Measurements from ENCODE around the gene EMC1. TPM values are rescaled to one million over a fixed set of nuclear protein-coding genes. Genes with fewer than 3 reads are reported as not detected.

The EMC1 gene
- total RNA-seq, 1 donor from 2014 or later = 27.6 TPM

DNA sequence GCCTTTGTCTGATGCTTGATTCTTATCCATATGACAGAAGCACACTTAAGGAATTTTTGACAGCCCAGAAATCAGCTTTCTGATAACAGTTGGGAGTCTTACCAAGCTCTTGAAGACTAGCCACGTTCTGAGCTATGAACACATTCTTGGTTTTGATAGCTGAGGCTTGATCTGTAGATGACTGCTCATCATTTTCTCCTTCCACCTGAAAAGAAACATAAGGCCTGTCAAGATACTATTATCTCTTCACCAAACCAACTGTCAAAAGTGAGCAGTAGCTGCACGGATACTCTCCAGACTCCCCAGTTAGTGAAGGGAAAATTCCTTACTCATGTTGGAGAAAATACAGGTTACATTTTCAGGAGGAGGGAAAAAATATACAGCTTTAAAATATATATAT, 53.5 kb downstream of the EMC1 start:
- no peaks in the 10 kb centered on the region for H3K27me3 ChIP-seq (ENCODE audit: low read depth)
- no peaks in the 10 kb centered on the region for H3K9me3 ChIP-seq (replicated peaks)
- TF ChIP-seq, protein P1, sequence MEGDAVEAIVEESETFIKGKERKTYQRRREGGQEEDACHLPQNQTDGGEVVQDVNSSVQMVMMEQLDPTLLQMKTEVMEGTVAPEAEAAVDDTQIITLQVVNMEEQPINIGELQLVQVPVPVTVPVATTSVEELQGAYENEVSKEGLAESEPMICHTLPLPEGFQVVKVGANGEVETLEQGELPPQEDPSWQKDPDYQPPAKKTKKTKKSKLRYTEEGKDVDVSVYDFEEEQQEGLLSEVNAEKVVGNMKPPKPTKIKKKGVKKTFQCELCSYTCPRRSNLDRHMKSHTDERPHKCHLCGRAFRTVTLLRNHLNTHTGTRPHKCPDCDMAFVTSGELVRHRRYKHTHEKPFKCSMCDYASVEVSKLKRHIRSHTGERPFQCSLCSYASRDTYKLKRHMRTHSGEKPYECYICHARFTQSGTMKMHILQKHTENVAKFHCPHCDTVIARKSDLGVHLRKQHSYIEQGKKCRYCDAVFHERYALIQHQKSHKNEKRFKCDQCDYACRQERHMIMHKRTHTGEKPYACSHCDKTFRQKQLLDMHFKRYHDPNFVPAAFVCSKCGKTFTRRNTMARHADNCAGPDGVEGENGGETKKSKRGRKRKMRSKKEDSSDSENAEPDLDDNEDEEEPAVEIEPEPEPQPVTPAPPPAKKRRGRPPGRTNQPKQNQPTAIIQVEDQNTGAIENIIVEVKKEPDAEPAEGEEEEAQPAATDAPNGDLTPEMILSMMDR (IDR thresholded peaks at IDR 0.05; ENCODE audit: borderline replicate concordance) = no peak
- DNase-seq = no peak
- H3K4me1 ChIP-seq = peaks cover 68% of the 10 kb centered on the region
- no peak overlapping the region for H3K27ac ChIP-seq (replicated peaks)
- H3K36me3 ChIP-seq = peaks cover 71% of the 10 kb centered on the region
- H3K4me3 ChIP-seq = no peak overlapping the region
- intact Hi-C loops (cut with micrococcal nuclease) = no loop called here

DNA sequence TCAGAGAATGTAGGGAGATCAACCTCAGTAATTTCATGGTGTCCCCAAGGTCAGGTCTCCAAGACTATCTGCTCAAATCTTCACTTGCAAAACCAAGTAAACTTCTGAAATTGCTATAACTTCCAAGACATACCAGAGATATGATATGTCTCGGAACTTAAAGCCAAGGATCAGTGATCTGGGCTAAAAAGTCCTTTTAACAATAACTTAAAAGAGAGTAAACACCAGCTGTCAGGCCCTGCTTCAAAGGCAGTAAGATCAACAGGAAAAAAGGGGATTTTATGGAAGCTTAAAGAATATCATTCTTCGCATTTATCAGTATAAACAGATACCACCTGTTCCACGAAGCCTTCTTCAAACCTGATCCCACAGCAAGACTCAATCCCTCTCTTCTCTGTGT, 55.0 kb downstream of the EMC1 start:
- Histone ChIP-seq H3K9me3 (replicated peaks) (no peaks in the 10 kb centered on the region), H3K4me1 (peaks cover 53% of the 10 kb centered on the region), H3K27ac (replicated peaks) (peak overlapping the region; percentile 51), H3K4me3 (no peak overlapping the region), H3K36me3 (peaks cover 84% of the 10 kb centered on the region), H3K27me3 (ENCODE audit: low read depth) (no peaks in the 10 kb centered on the region)
- TF ChIP-seq, protein P1 (IDR thresholded peaks at IDR 0.05; ENCODE audit: borderline replicate concordance) = no peak
- no peak for DNase-seq
- intact Hi-C loops (cut with micrococcal nuclease) = no loop called here

DNA sequence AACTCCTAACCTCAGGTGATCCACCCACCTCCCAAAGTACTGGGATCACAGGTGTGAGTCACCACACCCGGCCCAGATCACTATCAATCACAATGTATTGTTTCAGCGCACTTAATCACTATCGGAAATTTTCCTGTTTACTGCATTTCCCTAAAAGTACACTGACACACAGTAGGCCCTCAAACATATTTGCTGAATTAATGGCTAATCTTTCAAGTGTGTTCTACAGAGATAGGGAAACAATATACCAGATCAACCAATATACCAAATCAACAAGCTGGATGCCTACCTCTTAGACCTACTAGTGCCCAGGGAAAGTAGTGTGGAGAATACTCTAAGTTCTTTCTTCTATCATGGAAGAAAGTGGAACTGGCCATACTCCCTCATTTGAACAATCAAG, 58.3 kb downstream of the EMC1 start:
- H3K36me3 ChIP-seq = peaks cover 86% of the 10 kb centered on the region
- intact Hi-C loops (cut with micrococcal nuclease) = no loop called here
- H3K27ac ChIP-seq (replicated peaks) = no peak overlapping the region
- H3K4me1 ChIP-seq = peaks cover 27% of the 10 kb centered on the region
- H3K27me3 ChIP-seq (ENCODE audit: low read depth) = no peaks in the 10 kb centered on the region
- TF ChIP-seq, protein P1 (IDR thresholded peaks at IDR 0.05; ENCODE audit: borderline replicate concordance) = no peak
- H3K4me3 ChIP-seq = no peak overlapping the region
- H3K9me3 ChIP-seq (replicated peaks) = no peaks in the 10 kb centered on the region
- no peak for DNase-seq

DNA sequence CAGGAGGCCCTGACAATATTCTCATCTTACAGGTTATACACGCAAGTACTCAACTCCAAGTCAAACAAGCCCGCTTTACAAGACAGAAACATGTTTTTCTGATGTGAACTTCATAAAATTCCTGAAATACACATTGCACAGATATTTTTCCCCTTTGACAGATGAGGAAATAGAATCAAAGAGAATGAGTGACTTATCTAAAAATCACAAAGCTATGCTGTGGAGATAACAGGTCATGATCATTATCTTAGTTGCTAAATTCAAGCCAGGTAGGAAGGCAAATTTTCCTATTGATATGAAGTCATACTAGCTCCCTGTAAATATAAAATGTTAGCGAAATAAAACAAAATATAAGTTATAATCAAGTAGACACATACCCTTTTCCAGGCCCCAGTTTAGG, 59.5 kb downstream of the EMC1 start:
- H3K4me3 ChIP-seq = no peak overlapping the region
- intact Hi-C loops (cut with micrococcal nuclease) = no loop called here
- TF ChIP-seq, protein P1 (IDR thresholded peaks at IDR 0.05; ENCODE audit: borderline replicate concordance) = no peak
- peaks cover 84% of the 10 kb centered on the region for H3K36me3 ChIP-seq
- no peak for DNase-seq
- no peak overlapping the region for H3K27ac ChIP-seq (replicated peaks)
- H3K27me3 ChIP-seq (ENCODE audit: low read depth) = no peaks in the 10 kb centered on the region
- H3K9me3 ChIP-seq (replicated peaks) = no peaks in the 10 kb centered on the region
- H3K4me1 ChIP-seq = peaks cover 15% of the 10 kb centered on the region

DNA sequence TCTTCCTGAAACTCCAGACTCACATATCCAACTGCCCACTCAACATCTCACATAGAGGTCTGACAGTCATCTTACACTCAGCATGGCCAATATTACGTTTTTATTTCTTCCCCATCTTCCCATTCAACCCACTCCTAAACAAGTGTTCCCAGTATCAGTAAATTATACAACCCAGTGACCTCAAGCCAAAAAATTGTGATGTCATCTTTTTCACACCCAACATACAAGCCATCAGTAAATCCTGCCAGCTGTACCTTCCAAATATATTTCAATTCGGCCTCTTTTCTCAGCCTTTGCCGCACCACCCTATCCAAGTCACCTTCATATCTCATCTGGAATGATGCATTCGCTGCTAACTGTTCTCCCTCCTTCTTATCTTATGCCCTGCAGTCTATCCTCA, 60.9 kb downstream of the EMC1 start:
- Histone ChIP-seq H3K4me3 (no peak overlapping the region), H3K9me3 (replicated peaks) (no peaks in the 10 kb centered on the region), H3K36me3 (peaks cover 89% of the 10 kb centered on the region), H3K27me3 (ENCODE audit: low read depth) (no peaks in the 10 kb centered on the region), H3K27ac (replicated peaks) (no peak overlapping the region), H3K4me1 (peaks cover 6% of the 10 kb centered on the region)
- DNase-seq = no peak
- intact Hi-C loops (cut with micrococcal nuclease) = no loop called here
- TF ChIP-seq, protein P1 (IDR thresholded peaks at IDR 0.05; ENCODE audit: borderline replicate concordance) = no peak

DNA sequence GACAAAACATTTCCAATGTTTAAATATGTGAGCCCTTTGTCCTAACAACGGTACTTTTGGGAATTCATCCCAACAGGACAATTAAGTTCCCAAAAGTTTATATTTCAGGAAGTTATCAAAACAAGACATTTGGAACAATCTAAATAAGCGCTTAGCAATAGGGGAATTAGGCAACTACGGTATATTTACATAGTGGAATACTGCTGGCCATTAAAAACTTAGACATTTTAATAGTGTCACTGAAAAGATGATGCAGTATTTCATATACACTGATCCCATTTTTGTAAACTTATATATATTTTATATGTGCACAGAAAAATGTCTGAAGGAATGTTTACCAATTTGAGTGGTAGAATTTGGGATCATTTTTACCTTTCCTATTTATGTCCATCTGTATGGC, 62.1 kb downstream of the EMC1 start:
- peaks cover 97% of the 10 kb centered on the region for H3K36me3 ChIP-seq
- TF ChIP-seq, protein P1 (IDR thresholded peaks at IDR 0.05; ENCODE audit: borderline replicate concordance) = no peak
- intact Hi-C loops (cut with micrococcal nuclease) = no loop called here

More for the DNA sequence above, 62.1 kb downstream of the EMC1 start:
- no peaks in the 10 kb centered on the region for H3K27me3 ChIP-seq (ENCODE audit: low read depth)
- DNase-seq = no peak
- H3K4me3 ChIP-seq = no peak overlapping the region
- H3K4me1 ChIP-seq = no peaks in the 10 kb centered on the region
- no peaks in the 10 kb centered on the region for H3K9me3 ChIP-seq (replicated peaks)
- no peak overlapping the region for H3K27ac ChIP-seq (replicated peaks)
